HG02588 (cell line): Measurements from ENCODE around the gene CCDC24.

Source experiments
- ATAC-seq: cut with Tn5 transposase; IDR thresholded peaks from one replicate; pipeline ENCODE4 v1.9.1; 2021; ENCODE audit warnings: mild to moderate bottlenecking, moderate library complexity; ENCODE audit not compliant: unreplicated experiment

Gene CCDC24

DNA sequence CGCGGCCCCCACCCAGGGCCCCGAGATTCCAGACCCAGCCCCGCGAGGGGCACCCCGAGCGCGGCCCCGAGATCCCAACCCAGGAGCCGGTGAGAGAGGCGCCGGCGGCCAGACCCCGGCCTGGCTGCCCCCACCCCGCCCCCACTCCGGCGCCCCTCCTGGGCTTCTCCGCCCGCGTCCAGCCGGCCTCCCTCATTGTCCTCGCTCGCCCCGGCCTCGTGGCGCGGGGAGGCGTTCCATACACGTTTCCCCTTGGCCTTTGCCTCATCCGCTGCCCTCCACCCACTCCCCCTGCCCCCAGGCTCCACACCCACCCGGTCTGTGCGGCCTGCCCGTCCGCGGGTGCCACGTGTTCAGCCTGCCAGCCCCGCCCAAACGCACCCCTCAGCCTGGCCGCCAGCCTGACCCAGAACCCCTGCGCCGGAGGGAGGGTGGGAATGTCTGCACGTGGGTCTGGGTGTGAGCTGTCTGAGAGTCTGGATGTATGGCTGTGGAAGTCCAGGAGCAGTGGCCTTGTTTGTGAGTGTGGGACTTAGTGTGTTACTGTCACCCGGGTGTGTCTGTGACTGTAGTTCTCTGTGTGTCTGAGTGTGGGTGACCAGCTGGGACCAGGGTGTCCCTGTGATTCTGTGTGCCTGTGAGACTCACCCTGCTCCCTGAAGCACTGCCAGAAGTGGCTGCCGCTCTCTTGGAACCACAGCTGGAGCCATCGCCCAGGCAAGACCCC, 11.7 kb upstream of the CCDC24 start:
- no peak for ATAC-seq

DNA sequence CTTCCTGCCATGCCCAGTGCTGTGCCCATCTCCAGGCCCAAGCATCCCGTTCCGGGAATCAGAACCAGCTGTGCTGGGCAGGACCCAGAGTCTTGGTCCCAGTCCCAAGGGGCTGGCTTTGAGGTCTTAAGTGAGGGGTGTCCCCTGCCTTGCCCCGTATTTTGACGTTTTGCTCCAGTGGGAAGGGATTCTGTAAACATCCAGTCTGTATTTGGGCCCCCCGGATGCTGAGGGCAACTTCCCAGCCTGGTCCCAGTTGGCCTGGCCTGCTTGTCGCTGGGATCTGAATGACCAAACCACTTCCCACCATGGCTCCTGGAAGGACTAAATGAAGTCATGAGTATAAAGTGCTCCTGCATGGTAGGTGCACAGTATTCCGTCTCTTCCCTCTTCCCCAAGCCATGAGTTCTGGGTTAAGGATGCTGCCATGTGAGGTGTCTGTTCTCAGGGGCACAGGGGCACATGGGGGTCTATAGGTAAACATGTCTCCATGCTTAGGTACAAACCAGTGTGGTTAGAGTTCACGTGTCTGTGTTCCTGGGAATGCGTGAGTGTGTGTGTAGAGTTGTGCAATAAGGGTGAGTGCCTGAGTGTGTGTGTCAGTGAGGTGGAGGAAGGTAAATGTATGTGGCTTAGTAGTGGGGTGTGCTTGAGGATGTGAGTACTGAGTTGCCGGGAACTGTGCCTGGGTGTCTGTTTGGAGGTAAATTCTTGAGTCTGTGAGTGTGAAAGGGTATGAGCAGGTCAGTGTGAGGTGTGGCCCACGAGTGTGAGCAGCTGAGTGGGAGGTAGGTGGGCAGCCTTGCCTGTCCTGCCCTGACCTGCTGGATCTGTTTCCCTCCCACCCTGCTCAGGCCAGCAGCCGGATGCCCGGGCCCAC, 10.9 kb upstream of the CCDC24 start:
- ATAC-seq: no peak

DNA sequence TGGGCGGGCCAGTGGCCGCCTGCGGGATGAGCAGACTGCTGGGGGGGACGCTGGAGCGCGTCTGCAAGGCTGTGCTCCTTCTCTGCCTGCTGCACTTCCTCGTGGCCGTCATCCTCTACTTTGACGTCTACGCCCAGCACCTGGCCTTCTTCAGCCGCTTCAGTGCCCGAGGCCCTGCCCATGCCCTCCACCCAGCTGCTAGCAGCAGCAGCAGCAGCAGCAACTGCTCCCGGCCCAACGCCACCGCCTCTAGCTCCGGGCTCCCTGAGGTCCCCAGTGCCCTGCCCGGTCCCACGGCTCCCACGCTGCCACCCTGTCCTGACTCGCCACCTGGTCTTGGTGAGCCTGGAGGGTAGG, 10.3 kb upstream of the CCDC24 start:
- ATAC-seq: no peak

DNA sequence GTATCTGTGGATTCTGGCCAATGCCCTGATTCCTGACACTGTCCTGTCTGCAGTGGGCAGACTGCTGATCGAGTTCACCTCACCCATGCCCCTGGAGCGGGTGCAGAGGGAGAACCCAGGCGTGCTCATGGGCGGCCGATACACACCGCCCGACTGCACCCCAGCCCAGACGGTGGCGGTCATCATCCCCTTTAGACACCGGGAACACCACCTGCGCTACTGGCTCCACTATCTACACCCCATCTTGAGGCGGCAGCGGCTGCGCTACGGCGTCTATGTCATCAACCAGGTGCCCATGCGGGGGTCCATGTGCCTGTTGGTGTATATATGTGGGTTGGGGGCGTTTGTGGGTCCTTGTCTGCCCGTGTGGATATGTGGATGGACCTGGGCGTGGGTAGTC, 9.8 kb upstream of the CCDC24 start:
- ATAC-seq: no peak

DNA sequence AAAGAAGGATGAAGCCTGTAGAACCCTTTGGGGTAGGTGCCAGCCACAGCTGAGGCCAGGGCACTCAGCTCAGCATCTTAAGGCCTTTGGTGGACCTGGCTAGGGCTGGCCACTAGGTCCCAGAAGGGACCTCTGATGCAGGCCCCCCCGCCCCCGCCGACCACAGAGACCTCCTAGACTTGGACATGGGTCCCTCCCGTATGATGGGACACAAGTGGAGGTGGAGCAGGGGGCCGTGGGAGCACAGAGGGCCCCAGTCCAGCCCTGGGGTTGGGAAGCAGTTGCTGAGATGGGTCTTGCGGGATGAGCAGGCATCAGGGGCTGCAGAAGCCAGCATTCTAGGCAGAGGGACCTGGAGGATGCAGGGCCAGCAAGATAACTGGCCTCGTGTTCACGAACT, 9.2 kb upstream of the CCDC24 start:
- ATAC-seq: no peak

DNA sequence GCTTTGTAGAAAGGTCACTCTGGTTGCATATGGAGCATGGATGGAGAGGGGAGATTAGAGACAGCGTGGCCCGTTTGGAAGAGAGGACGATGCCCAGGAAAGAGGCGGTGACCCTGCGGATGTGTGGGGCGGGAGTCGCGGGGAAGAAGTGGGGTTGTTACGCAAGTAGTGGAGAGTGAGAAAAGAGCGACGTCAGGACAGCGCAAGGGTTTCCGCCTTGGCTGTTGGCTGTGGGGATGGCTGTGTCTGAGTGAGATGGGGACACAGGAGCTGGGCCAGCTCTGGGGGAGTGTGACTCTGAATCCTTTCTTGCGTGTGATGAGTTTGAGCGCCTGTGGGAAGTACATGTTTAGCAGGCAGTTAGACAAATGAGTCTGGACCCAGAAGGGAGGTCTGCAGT, 8.6 kb upstream of the CCDC24 start:
- no peak for ATAC-seq

DNA sequence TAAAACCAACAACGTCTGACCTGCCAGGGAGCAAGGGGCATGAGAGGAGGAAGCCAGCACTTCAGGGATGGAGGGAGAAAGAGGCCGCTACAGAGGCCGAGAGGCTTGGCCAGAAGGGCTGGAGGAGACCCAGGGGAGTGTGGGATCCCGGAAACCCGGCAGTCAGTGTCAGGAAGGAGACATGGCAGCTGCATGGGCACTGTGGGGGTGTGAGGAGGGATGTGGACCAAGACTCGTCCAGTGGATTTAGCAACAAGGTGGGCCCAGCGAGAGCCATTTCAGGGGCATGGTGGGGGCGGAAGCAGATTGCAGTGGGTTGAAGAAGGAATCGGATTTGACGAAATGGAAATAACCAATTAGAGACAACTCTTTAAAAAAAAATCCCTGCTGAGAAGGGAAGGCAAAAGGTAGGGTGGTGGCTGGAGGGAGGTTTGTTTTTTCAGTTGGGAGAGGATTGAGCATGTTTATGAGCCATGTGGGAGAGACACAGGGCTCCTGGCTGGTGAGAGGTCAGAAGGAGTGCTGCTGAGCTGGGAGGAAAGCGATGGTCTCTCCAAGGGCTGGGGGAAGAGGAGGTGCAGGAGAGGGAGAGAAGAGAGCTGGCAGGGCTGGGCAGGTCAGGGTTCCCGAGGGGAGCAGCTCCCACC, 8.0 kb upstream of the CCDC24 start:
- ATAC-seq: no peak

DNA sequence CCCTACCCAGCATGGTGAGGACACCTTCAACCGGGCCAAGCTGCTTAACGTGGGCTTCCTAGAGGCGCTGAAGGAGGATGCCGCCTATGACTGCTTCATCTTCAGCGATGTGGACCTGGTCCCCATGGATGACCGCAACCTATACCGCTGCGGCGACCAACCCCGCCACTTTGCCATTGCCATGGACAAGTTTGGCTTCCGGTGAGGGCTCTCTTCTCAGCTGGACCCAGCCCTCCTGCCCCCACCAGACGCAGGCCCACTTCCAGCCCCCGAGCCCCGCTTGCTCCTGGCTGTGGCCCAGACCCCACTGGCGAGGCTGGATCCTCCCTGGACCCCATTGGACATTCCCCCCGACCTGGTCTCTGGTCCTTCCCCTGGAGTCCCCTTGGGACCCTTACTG, 6.5 kb upstream of the CCDC24 start:
- ATAC-seq: no peak

DNA sequence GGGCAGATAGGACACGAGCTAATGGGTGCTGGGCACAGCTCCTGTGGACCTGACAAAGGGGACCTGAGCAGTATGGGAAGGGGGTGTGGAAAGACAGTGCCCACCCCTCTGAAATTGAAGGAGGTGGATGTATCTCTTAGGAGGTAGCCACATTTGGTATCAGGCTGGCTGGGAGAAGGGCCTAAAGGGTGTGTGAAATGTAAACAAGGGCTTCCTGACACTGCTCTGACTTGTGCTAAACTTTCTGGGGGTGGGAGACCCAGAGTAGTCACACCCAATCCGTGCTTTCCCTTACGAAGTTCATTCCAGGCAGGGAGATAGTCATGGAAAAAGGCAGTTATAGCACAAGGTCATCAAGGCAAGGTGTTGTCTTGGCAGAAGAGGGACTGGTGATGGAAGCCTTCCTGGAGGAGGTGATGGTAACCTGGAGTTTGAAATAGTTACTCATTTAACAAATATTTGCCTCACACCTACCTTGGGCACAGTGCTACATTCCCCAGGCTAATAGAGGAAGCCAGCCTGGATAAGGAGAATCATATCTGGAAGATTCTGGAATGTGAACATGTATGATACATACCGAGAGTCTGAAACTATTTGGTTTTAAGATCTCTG, 5.3 kb upstream of the CCDC24 start:
- ATAC-seq: no peak

DNA sequence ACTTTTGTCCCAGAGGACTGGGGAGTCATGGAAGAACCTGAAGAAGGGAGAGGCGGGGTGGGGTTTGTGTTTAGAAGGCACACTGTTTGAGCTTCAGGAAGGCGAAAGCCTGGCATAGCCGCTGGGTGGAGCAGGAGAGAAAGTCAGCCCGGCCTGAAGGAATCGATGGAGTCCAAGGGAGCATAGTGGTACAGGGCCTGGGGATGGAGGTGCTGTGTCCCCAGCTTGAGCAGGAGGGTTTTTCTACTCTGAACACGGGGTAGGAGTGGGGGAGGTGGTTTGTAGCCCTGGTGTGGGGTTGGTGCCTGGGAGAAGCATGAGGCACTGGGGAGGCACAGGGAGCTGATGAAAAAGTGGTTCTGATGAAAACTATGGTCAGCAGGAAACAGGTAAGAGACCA, 4.7 kb upstream of the CCDC24 start:
- no peak for ATAC-seq

DNA sequence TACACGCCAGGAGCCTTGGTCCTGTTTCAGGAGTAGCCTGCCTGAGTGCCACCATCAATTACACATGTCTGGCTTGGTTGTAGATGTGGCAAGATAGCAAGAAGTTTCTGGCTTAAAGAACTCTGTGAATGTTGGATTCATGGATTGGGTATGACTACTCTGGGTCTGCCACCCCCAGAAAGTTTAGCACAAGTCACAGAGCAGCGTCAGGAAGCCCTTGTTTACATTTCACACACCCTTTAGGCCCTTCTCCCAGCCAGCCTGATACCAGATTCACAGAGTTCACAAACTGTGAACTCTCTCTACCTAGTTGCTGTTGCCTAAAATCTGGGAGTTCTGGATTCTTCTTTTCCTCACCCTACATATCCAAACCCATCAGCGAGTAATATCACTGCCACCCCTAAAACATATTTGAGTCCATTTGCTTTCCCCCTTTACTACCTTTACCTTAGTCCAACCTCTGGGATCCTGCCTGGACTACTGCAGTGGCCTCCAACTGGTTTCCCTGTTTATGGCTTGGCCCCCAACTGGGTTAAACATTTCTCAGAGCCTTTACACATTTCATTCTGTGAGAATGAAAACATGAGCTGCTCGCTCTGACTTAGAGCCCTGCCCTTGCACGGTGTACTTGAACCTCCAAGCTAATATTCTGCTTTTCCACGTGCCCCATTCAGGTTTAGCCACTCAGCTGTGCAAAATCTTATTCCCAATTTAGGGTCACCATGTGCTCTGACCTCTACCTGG, 4.1 kb upstream of the CCDC24 start:
- ATAC-seq: no peak

DNA sequence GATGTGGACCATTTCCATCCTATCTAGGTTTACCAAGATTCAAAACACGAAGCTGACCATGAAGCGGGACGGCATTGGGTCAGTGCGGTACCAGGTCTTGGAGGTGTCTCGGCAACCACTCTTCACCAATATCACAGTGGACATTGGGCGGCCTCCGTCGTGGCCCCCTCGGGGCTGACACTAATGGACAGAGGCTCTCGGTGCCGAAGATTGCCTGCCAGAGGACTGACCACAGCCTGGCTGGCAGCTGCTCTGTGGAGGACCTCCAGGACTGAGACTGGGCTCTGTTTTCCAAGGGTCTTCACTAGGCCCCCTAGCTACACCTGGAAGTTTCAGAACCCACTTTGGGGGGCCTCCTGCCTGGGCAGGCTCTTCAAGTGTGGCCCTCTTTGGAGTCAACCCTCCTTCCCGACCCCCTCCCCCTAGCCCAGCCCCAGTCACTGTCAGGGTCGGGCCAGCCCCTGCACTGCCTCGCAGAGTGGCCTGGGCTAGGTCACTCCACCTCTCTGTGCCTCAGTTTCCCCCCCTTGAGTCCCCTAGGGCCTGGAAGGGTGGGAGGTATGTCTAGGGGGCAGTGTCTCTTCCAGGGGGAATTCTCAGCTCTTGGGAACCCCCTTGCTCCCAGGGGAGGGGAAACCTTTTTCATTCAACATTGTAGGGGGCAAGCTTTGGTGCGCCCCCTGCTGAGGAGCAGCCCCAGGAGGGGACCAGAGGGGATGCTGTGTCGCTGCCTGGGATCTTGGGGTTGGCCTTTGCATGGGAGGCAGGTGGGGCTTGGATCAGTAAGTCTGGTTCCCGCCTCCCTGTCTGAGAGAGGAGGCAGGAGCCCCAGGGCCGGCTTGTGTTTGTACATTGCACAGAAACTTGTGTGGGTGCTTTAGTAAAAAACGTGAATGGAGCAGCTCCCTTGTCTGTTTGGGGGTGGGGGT, 864 bp upstream of the CCDC24 start:
- no peak for ATAC-seq

DNA sequence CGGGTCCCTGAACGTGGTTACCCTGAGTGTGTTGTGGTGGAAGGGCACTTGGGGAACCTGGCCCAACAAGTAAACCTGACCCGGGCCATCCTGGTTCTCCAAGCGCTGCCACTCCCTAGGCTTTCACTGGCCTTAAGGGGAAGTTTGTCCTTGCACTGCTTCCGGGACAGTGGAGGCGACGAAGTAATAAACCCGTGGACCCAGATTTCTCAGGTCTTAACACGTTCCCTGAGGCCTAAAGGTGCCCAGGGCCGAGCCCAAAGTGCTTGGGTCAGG, 261 bp upstream of the CCDC24 start:
- no peak for ATAC-seq

DNA sequence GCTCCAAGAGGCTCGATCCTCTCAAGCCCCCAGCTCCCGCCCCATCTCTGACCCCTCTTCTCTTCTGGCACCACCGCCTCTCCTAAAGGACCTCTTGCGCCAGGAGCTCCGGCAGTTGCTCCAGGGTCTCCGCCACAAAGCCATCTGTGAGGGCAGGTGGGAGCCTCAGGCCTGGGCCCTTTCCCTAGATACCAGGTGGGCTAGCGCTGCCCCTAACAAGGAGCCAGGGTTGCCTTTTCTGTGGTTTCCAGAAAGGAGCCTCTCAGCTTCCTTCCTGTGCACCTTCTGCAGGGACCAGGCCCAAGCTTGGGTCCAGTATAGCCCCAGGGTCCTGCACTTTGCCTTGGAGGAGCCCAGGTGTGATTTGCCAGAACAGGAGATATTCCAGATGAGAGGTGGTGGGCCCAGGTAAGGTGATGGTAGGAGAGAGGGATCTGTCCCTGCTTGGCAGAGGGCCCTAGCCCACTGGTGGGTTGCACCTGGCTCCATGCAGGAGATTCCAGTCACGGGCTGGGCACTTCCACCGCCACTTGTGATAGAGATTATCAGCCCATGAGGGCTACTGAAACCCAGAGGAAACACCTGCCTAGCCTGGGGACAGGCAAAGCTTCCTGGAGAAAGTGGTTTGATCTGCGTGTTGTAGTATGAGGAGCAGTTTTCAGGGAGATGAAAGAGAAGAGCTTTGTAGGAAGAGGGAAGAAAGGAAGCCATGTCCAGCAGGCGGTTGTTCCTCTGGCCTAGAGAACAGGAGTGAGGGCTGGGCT, 1.0 kb downstream of the CCDC24 start:
- ATAC-seq: no peak

DNA sequence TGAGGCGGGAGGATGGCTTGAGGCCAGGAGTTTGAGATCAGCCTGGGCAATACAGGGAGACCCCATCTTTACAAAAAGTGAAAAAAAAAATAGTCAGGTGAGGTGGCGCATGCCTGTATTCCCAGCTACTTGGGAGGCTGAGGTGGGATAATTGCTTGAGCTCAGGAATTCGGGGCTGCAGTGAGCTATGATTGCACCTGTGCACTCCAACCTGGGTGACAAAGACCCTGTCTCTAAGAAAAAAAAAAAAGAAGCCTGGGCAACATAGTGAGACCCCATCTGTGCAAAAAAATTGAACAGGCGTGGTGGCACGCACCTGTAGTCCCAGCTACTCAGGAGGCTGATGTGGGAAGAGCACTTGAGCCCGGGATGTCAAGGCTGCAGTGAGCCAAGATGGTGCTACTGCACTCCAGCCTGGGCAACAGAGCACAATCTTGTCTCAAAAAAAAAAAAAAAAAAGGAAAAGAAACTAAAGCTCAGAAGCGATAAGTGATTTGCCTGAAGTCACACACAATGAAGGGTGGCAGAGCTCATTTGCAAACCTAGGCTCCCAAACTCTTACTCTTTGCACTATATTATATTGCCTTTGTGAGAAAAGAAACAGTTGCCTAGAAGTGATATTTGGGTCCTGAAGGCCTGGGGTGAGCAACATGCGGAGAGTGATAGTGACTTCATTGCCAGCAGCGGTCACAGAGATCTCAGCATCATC, 2.0 kb downstream of the CCDC24 start:
- no peak for ATAC-seq

DNA sequence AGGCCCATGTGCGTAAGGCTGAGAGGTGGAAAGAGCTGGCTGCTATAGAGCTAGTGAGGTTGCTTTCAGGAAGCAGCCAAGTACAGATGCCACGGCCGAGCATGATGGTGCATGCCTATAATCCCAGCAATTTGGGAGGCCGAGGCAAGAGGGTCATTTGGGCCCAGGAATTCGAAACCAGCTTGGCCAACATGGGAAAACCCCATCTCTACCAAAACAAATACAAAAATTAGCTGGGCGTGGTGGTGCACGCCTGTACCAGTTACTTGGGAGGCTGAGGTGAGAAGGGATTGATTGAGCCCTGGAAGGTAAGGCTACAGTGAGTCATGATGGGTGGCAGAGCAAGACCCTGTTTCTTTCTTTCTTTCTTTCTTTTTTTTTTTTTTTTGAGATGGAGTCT, 2.7 kb downstream of the CCDC24 start:
- no peak for ATAC-seq

DNA sequence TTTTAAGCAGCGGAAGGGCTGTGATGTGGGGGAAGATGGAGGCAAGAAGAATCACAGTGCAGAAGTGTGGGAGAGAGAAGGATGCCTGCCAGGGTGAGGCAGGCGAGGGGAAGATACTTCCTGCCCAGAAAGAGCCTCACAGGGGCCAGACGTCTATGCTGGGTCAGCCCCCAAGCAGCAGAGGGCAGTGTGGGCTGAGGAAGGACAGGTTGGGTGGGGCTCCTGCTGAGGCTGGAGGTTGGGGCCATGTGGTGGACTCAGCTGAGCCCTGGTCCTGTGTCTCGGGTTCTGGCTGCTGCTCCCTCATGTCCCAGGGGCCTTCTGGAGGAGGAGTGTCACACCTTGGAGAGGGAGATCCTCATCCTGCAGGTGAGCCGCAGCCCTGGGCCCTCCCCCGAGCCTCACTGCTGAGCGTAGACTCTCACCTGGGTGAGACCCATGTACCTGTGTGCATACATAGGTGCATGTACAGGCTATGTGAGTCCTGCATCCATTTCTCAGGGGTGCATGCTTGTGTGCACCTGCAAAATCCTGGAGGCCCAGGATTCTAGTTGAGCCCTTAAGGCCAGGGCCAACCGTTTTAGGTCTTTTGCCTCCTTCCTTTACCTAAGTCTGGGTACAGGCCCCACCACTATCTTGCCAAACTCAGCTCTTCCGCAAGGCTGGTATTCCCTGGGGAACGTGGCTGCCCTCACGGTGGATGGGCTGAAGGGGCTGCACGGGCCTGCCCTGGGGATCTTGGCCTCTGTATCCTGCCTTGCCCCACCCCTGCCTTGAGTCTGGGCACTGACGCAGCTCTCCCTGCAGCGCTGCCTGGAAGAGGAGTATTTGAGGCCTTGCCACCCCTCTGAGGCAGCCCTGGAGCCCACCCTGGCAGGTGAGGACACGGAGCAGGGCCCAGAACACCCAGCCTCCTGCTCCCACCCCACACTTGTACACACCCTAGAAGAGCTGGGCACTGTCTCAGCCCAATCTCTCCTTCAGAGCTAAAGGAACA, 3.7 kb downstream of the CCDC24 start:
- no peak for ATAC-seq
